Uterus (tissue), 2 donors: ENCODE results near the gene TOMM40.

ENCODE experiments used
- CTCF ChIP-seq, 4 experiments: fragments of 200-600 bp in 2 of 4; fragments of 450-650 bp in 2 of 4; sonication (generic) in 2 of 4; IDR thresholded peaks; one replicate each; pipeline ENCODE4 v1.5.1; 2016 to 2019; ENCODE audit warnings: antibody characterized with exemption in 4 of 4, mild to moderate bottlenecking in 2 of 4, moderate library complexity in 1 of 4
- POLR2A ChIP-seq, 2 donors: fragments of 450-650 bp; IDR thresholded peaks; one replicate each; pipeline ENCODE4 v1.6.1; 2016; ENCODE audit warnings: antibody characterized with exemption in 2 of 2, mild to moderate bottlenecking in 1 of 2, moderate library complexity in 1 of 2

- no peak for TF ChIP-seq POLR2A (IDR thresholded peaks at IDR 0.05)
- no peak for TF ChIP-seq CTCF (IDR thresholded peaks at IDR 0.05)
These were observed 34.2 kb downstream of the TOMM40 start for GRCh38 chr19:44925114-44925891.
